Epithelial cell of esophagus (primary cell): ENCODE results near the gene TRIM60.
A peak's percentile ranks its signal among the peaks of the same experiment; 100 is the strongest.
"Not testable (repeated sequence)": the region's sequence is repeated elsewhere in the genome, so short reads cannot be mapped to it uniquely, and the experiment has no call there.

Experiments
- DNase-seq: peaks from one replicate; pipeline ENCODE4 v3.0.0; 2010; ENCODE audit warnings: low read depth
- H3K4me3 ChIP-seq: 2 replicates; pipeline ENCODE4 v1.5.1; 2011; ENCODE audit warnings: mild to moderate bottlenecking, low read length, control low read depth
- TF ChIP-seq, protein P1 (sequence below): IDR thresholded peaks from 2 replicates; pipeline ENCODE4 v1.5.1; 2011; ENCODE audit warnings: low read depth, mild to moderate bottlenecking, low read length, control low read depth, inconsistent platforms; ENCODE audit not compliant: insufficient read depth; ENCODE audit errors: missing control alignments

The TRIM60 gene

DNA sequence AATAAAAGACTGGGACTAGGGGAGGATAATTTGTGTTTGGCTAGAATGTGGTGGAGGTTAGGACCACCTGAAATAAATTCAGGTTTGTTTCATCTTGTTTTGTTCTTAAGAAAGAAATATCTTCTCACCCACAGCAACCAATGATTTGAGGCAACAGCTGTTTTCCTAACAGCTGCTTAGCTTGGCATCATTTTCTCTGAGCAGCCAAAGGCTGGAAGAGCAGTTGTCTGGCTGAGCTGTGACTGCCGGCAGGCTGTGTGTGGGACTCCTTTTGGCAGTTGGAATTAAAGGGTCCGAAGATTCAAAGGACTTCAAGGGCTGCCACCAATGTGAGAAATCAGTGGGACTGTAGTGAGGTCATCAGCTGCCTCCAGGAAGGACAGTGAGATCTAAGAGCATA, 26.9 kb downstream of the TRIM60 start:
- no peak for DNase-seq
- TF ChIP-seq, protein P1, sequence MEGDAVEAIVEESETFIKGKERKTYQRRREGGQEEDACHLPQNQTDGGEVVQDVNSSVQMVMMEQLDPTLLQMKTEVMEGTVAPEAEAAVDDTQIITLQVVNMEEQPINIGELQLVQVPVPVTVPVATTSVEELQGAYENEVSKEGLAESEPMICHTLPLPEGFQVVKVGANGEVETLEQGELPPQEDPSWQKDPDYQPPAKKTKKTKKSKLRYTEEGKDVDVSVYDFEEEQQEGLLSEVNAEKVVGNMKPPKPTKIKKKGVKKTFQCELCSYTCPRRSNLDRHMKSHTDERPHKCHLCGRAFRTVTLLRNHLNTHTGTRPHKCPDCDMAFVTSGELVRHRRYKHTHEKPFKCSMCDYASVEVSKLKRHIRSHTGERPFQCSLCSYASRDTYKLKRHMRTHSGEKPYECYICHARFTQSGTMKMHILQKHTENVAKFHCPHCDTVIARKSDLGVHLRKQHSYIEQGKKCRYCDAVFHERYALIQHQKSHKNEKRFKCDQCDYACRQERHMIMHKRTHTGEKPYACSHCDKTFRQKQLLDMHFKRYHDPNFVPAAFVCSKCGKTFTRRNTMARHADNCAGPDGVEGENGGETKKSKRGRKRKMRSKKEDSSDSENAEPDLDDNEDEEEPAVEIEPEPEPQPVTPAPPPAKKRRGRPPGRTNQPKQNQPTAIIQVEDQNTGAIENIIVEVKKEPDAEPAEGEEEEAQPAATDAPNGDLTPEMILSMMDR, result no peak
- no peak overlapping the region for H3K4me3 ChIP-seq

DNA sequence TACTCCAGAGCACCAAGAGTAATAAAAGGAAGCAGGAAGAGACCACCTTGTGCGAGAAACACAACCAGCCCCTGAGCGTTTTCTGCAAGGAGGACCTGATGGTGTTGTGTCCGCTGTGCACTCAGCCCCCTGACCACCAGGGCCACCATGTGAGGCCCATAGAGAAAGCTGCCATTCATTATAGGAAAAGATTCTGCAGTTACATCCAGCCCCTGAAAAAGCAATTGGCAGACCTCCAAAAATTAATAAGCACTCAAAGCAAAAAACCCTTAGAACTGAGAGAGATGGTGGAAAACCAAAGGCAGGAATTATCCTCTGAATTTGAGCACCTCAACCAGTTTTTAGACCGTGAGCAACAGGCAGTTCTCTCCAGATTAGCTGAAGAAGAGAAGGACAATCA, 27.6 kb downstream of the TRIM60 start:
- no peak overlapping the region for H3K4me3 ChIP-seq
- TF ChIP-seq, protein P1, result no peak
- no peak for DNase-seq

DNA sequence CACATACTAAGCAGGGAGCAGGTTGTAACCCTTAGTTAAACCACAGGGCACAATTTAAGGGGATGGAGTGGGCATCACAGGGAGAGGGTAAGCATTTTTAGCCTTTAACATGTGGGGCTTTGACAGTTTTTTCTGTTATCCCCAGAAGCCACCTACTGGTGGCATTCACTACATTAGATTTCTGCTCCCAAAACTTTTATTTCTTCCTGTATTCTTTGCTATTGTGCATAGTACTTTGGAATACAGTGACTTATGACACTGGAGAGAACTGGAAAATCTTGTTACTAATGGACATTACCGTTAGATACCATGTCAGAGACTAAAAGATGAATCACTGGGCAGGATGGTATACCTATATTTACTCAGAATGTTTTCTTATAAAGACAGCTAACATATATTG, 29.1 kb downstream of the TRIM60 start:
- no peak overlapping the region for H3K4me3 ChIP-seq
- peak; percentile 58 for DNase-seq
- TF ChIP-seq, protein P1, result peak; percentile 29

DNA sequence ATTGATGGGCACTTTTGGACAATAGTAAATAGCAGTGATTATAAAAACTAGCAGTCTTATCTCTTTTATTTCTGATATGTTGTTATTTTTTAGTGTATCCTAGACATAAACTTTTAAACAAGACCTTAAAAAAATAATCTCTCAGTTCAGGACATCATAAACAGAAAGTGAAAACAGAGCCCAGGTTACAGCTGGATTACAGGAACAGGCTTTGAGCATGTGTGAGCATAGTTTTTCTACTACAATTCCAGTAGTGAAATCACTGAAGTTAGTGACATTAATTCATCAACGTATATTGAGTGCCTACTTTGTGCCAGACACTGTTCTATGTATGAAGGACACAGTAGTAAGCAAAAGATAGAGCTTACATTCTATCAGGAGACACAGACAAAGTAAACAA, 38.8 kb downstream of the TRIM60 start:
- DNase-seq, result no peak
- TF ChIP-seq, protein P1, result no peak
- H3K4me3 ChIP-seq, result no peak overlapping the region

DNA sequence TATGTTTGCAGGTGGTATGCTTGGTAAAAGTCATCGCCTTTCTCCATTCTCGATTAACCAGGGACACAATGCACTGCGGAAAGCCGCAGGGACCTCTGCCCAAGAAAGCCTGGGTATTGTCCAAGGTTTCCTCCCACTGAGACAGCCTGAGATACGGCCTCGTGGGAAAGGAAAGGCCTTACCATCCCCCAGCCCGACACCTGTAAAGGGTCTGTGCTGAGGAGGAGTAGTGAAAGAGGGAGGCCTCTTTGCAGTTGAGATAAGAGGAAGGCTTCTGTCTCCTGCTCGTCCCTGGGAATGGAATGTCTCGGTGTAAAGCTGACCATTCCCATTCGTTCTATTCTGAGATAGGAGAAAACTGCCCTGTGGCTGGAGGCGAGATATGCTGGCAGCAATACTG, 41.5 kb downstream of the TRIM60 start:
- not testable (repeated sequence) for DNase-seq

DNA sequence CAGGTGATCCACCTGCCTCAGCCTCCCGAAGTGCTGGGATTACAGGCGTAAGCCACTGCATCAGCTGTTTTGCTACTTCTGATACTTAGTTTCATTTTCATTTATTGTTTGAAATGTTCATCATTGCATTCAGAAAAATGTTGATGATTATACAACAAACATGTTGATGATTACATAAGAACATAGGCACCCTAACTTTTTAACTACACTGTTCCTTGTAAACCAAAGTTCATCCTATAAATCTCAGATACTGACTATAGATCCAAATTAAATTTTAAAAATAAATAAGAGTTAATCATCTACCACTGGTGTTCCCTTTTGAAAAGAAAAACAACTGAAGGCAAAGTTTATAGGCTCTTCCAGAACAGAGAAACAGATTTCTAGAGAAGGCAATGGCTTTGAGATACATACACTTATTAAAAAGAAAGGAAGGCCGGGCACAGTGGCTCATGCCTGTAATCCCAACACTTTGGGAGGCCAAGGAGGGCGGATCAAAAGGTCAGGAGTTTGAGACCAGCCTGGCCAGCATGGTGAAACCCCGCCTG, 45.3 kb downstream of the TRIM60 start:
- DNase-seq, result no peak
- TF ChIP-seq, protein P1, result no peak
- H3K4me3 ChIP-seq, result no peak overlapping the region

More for the DNA sequence above, 41.5 kb downstream of the TRIM60 start:
- H3K4me3 ChIP-seq, result not testable (repeated sequence)

DNA sequence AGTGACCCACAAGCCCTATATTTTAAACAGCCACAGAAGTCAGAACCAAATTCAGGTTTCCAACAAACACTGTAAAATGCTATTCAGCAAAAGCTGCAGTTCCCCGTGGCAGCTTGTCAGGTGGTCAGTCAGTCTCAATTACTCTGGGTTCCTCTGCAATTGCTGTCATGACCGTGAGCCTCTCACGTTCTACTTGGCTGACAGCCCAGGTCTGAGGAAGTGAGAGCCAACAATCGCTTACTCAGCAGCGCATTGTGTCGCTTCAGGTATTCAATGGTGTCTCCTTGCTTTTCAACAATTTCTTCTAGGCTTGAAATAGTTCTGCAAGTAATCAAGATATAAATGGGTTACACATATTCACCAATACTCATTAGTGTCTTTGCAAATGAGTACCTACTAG, 47.7 kb downstream of the TRIM60 start:
- H3K4me3 ChIP-seq, result no peak overlapping the region
- DNase-seq, result peak; percentile 76
- TF ChIP-seq, protein P1, result no peak

DNA sequence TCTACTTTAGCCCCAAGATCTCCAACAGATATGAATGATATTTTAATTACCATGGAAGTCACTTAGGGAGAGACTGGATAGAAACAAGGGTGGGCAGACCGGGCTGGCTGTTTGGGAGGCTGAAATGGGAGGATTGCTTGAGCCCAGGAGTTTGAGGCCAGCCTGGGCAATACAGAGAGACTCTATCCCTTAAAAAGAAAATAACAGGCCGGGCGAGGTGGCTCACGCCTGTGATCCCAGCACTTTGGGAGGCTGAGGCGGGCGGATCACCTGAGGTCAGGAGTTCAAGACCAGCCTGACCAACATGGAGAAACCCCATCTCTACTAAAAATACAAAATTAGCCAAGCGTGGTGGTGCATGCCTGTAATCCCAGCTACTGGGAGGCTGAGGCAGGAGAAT, 53.0 kb downstream of the TRIM60 start:
- not testable (repeated sequence) for DNase-seq

More for the DNA sequence above, 53.0 kb downstream of the TRIM60 start:
- H3K4me3 ChIP-seq, result not testable (repeated sequence)
